SK-N-MC (cell line): ENCODE measurements around the gene CCDC30.

Source experiments
- DNase-seq: peaks from one replicate; pipeline ENCODE4 v3.0.0-alpha.2; 2011; ENCODE audit warnings: low read depth, low spot score
- H3K27ac ChIP-seq: fragments of 200-600 bp; sonication (generic); 2 replicates; pipeline ENCODE4 v1.5.1; 2016; ENCODE audit warnings: mixed run types
- H3K36me3 ChIP-seq: fragments of 200-600 bp; sonication (generic); 2 replicates; pipeline ENCODE4 v1.6.1; 2017; ENCODE audit warnings: antibody characterized with exemption, low read length, mixed read lengths; ENCODE audit not compliant: insufficient read depth
- H3K4me3 ChIP-seq: fragments of 200-600 bp; sonication (generic); 2 replicates; pipeline ENCODE4 v1.5.1; 2016
- H3K9ac ChIP-seq: fragments of 200-600 bp; sonication (generic); 2 replicates; pipeline ENCODE4 v1.8.0; 2017; ENCODE audit warnings: mixed run types, mixed read lengths; ENCODE audit not compliant: insufficient read length
- H3K9me3 ChIP-seq: fragments of 200-600 bp; sonication (generic); 2 replicates; pipeline ENCODE4 v1.6.1; 2017; ENCODE audit warnings: low read depth, mild to moderate bottlenecking, antibody characterized with exemption, low read length, moderate library complexity, mixed read lengths
- EZH2 ChIP-seq: fragments of 200-600 bp; sonication (generic); IDR thresholded peaks from one replicate; pipeline ENCODE4 v1.6.1; 2017; ENCODE audit warnings: antibody characterized with exemption
- FOXP2 ChIP-seq: optimal IDR thresholded peaks from 2 replicates; pipeline ENCODE3; 2011; ENCODE audit warnings: mild to moderate bottlenecking, moderate library complexity; ENCODE audit not compliant: insufficient read depth; ENCODE audit errors: extremely low read length, control extremely low read depth
- POLR2AphosphoS5 ChIP-seq: IDR thresholded peaks from 2 replicates; pipeline ENCODE4 v1.6.1; 2012; ENCODE audit warnings: mild to moderate bottlenecking, low read depth, low read length, borderline replicate concordance

The CCDC30 gene

GRCh38 chr1:42439940-42440339, 23.1 kb upstream of the CCDC30 start:
- no peaks in the 10 kb centered on the region for H3K36me3 ChIP-seq
- no peak for DNase-seq
- H3K27ac ChIP-seq = no peak overlapping the region
- TF ChIP-seq EZH2 (no peak), FOXP2 (no peak), POLR2AphosphoS5 (no peak)
- H3K4me3 ChIP-seq = no peak overlapping the region
- H3K9me3 ChIP-seq = no peaks in the 10 kb centered on the region
- no peak overlapping the region for H3K9ac ChIP-seq

DNA sequence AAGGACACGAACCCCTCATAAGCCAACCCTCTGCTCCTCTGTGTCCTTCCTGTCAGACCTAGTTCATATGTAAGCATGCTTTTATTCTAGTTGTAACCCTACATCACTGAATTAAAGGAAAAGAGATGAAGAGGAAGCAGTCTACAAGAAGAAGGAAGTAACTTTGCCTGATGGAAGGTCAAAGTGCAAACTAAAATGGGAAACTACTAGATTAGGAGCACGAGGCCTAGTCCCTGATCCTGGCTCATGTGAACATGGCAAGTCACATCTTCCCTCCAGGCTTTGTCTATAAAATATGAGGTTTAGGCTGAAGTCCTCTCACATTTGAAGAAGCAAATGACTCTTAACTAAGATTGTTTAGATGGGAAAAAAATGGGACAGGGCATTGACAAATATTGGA, 20.4 kb upstream of the CCDC30 start:
- DNase-seq = no peak

DNA sequence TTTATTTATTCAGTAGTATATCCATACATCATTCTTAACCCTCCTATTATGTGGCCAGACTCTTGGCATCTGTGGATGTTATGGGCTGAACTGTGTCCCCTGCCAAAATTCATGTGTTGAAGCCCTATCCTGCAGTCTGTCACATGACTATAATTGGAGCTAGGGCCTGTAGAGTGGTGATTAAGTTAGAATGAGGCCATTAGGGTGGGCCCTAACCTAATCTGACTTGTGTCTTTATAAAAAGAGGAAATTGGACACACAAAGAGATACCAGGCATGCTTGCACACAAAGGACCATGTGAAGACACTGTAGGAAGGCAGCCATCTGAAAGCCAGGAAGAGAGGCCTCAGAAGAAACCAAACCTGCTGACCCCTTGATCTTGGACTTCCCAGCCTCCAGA, 13.8 kb upstream of the CCDC30 start:
- no peak overlapping the region for H3K9ac ChIP-seq
- no peaks in the 10 kb centered on the region for H3K9me3 ChIP-seq
- TF ChIP-seq EZH2 = no peak
- no peak for TF ChIP-seq FOXP2
- TF ChIP-seq POLR2AphosphoS5 = no peak

More for the DNA sequence above, 20.4 kb upstream of the CCDC30 start:
- H3K27ac ChIP-seq = no peak overlapping the region
- no peak overlapping the region for H3K9ac ChIP-seq
- H3K4me3 ChIP-seq = no peak overlapping the region
- TF ChIP-seq POLR2AphosphoS5 (no peak), FOXP2 (no peak), EZH2 (no peak)
- H3K9me3 ChIP-seq = no peaks in the 10 kb centered on the region
- no peaks in the 10 kb centered on the region for H3K36me3 ChIP-seq

GRCh38 chr1:42450061-42450460, 13.0 kb upstream of the CCDC30 start:
- no peak overlapping the region for H3K27ac ChIP-seq
- H3K9ac ChIP-seq = no peak overlapping the region
- TF ChIP-seq FOXP2 (no peak), POLR2AphosphoS5 (no peak), EZH2 (no peak)
- H3K36me3 ChIP-seq = no peaks in the 10 kb centered on the region
- no peak for DNase-seq
- H3K4me3 ChIP-seq = no peak overlapping the region
- H3K9me3 ChIP-seq = no peaks in the 10 kb centered on the region

More for the DNA sequence above, 13.8 kb upstream of the CCDC30 start:
- no peaks in the 10 kb centered on the region for H3K36me3 ChIP-seq
- no peak overlapping the region for H3K4me3 ChIP-seq
- no peak overlapping the region for H3K27ac ChIP-seq
- no peak for DNase-seq

GRCh38 chr1:42453386-42453785, 9.7 kb upstream of the CCDC30 start:
- Histone ChIP-seq H3K9me3 (no peaks in the 10 kb centered on the region), H3K27ac (no peak overlapping the region), H3K9ac (no peak overlapping the region), H3K4me3 (no peak overlapping the region), H3K36me3 (peaks cover 6% of the 10 kb centered on the region)
- TF ChIP-seq FOXP2 (no peak), POLR2AphosphoS5 (no peak), EZH2 (no peak)
- DNase-seq = no peak

DNA sequence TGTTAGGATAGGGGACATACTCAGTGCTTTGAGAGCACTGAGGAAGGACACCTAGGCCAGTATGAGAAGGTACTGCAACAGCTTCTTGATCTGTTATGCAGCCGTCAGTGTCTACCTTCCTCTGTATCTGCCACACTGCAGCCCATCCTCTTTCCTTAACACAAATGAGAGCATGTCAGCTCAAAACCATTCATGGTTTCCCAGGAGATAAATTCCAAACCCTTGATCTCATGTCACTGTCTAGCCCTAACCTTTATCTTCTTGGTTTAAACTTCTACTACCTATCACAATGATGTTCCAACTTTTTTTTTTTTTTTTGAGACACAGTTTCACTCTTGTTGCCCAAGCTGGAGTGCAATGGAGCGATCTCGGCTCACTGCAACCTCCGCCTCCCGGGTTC, 8.7 kb upstream of the CCDC30 start:
- no peak overlapping the region for H3K9ac ChIP-seq
- H3K36me3 ChIP-seq = peaks cover 16% of the 10 kb centered on the region
- no peak overlapping the region for H3K27ac ChIP-seq
- H3K9me3 ChIP-seq = no peaks in the 10 kb centered on the region
- no peak for TF ChIP-seq FOXP2
- TF ChIP-seq POLR2AphosphoS5 = no peak
- no peak for TF ChIP-seq EZH2
- H3K4me3 ChIP-seq = no peak overlapping the region
- no peak for DNase-seq

- DNase-seq = no peak
- peak within 1 kb of the TSS; percentile 85 for H3K9ac ChIP-seq
- H3K9me3 ChIP-seq = no peaks in the 10 kb centered on the region
- TF ChIP-seq POLR2AphosphoS5 = peak; percentile 90
- TF ChIP-seq EZH2 = no peak
- peaks cover 26% of the 10 kb centered on the region for H3K36me3 ChIP-seq
- peak within 1 kb of the TSS; percentile 88 for H3K4me3 ChIP-seq
- H3K27ac ChIP-seq = peak within 1 kb of the TSS; percentile 42; the same call in 1 of the 2 replicates
These were observed 6.9 kb upstream of the CCDC30 start, which contains the start of the genes PPCS and ZMYND12 for GRCh38 chr1:42456010-42456753. Gene PPCS (plus strand): TSS chr1:42456543. CDS start chr1:42456566, 23 bp downstream. Gene ZMYND12 (minus strand): TSS chr1:42456022. CDS start chr1:42455997, 25 bp downstream.

GRCh38 chr1:42456754-42457089, 6.4 kb upstream of the CCDC30 start:
- TF ChIP-seq FOXP2 (no peak), EZH2 (no peak), POLR2AphosphoS5 (no peak)
- peak overlapping the region; percentile 88 for H3K4me3 ChIP-seq
- DNase-seq = no peak

More at GRCh38 chr1:42456754-42457089, 6.4 kb upstream of the CCDC30 start:
- H3K27ac ChIP-seq = peak overlapping the region; percentile 42; the same call in 1 of the 2 replicates
- no peaks in the 10 kb centered on the region for H3K9me3 ChIP-seq
- peaks cover 26% of the 10 kb centered on the region for H3K36me3 ChIP-seq
- peak overlapping the region; percentile 85 for H3K9ac ChIP-seq
